Measurements from ENCODE around the gene S100A9.

DNA sequence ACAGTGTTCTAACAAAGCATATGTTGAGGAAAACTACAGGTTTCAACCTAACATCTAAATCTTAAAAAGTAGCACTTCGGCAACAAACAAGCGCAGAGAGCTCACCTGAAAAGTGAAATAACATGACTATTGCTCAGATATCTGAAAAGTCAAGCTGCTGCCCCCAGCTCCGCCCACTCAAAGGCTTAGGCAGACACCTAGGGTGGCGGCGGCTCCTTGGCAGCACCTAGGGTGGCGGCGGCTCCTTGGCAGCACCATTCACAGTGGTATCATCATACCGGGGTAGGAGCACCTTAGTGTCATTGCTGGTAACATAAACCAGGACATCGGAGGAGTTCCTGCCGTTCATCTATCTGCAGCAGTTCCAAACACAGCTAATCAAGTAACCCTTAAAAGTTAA, 21.9 kb downstream of the S100A9 start:
- TF ChIP-seq, protein P1, sequence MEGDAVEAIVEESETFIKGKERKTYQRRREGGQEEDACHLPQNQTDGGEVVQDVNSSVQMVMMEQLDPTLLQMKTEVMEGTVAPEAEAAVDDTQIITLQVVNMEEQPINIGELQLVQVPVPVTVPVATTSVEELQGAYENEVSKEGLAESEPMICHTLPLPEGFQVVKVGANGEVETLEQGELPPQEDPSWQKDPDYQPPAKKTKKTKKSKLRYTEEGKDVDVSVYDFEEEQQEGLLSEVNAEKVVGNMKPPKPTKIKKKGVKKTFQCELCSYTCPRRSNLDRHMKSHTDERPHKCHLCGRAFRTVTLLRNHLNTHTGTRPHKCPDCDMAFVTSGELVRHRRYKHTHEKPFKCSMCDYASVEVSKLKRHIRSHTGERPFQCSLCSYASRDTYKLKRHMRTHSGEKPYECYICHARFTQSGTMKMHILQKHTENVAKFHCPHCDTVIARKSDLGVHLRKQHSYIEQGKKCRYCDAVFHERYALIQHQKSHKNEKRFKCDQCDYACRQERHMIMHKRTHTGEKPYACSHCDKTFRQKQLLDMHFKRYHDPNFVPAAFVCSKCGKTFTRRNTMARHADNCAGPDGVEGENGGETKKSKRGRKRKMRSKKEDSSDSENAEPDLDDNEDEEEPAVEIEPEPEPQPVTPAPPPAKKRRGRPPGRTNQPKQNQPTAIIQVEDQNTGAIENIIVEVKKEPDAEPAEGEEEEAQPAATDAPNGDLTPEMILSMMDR (conservative IDR thresholded peaks at IDR 0.05; ENCODE audit: low read depth, low read length), result no peak
- TF ChIP-seq POLR2A (IDR thresholded peaks at IDR 0.05; ENCODE audit: low read depth, low read length) (no peak), FOS (IDR thresholded peaks at IDR 0.05; ENCODE audit: low read depth, low read length) (no peak), RFX5 (IDR thresholded peaks at IDR 0.05; ENCODE audit: low read depth, low read length) (no peak), CEBPB (IDR thresholded peaks at IDR 0.05; ENCODE audit: low read depth, low read length) (no peak), RCOR1 (IDR thresholded peaks at IDR 0.05; ENCODE audit: insufficient replicate concordance, low read length) (no peak), NFE2L2 (IDR thresholded peaks at IDR 0.05; ENCODE audit: low read depth, low read length) (no peak)
